Mammary epithelial cell (primary cell): ENCODE measurements around the gene PARD3B.

Experiments
- EZH2 ChIP-seq: IDR thresholded peaks from 2 replicates; pipeline ENCODE4 v1.6.1; 2012; ENCODE audit warnings: low read length, inconsistent platforms, borderline replicate concordance
- TF ChIP-seq, protein P1 (sequence below), 2 donors: IDR thresholded peaks in 1 of 2; conservative IDR thresholded peaks in 1 of 2; 2 replicates each; pipeline ENCODE4 v1.5.1; 2011 to 2012; ENCODE audit warnings: inconsistent platforms in 2 of 2, low read length in 2 of 2, mild to moderate bottlenecking in 2 of 2, control low read depth in 1 of 2, low read depth in 1 of 2; ENCODE audit not compliant: insufficient read depth in 1 of 2; ENCODE audit errors: extremely low read depth in 1 of 2

GRCh38 chr2:204886713-204887112 lies 341.4 kb downstream of the PARD3B start:
- TF ChIP-seq EZH2: no peak
- TF ChIP-seq, protein P1, sequence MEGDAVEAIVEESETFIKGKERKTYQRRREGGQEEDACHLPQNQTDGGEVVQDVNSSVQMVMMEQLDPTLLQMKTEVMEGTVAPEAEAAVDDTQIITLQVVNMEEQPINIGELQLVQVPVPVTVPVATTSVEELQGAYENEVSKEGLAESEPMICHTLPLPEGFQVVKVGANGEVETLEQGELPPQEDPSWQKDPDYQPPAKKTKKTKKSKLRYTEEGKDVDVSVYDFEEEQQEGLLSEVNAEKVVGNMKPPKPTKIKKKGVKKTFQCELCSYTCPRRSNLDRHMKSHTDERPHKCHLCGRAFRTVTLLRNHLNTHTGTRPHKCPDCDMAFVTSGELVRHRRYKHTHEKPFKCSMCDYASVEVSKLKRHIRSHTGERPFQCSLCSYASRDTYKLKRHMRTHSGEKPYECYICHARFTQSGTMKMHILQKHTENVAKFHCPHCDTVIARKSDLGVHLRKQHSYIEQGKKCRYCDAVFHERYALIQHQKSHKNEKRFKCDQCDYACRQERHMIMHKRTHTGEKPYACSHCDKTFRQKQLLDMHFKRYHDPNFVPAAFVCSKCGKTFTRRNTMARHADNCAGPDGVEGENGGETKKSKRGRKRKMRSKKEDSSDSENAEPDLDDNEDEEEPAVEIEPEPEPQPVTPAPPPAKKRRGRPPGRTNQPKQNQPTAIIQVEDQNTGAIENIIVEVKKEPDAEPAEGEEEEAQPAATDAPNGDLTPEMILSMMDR (conservative IDR thresholded peaks at IDR 0.05 in 1 of 2, IDR thresholded peaks at IDR 0.05 in 1 of 2; ENCODE audit: extremely low read depth in 1 of 2, insufficient read depth in 1 of 2, low read depth in 1 of 2, low read length in 2 of 2): no peak
